Measurements from ENCODE around the gene CACNA1D.

CACNA1D gene

GRCh38 chr3:53545996-53546359 lies 51.6 kb downstream of the CACNA1D start:
- DNase-seq (ENCODE audit: low spot score), result no peak
- TF ChIP-seq CTCF (IDR thresholded peaks at IDR 0.05; ENCODE audit: borderline replicate concordance, control extremely low read depth, extremely low read depth, insufficient read depth, missing control alignments), result no peak
- in situ Hi-C loops (cut with MboI; ENCODE audit: low sequenced_read_pairs, unreplicated experiment), result no loop called here

- no peak for TF ChIP-seq CTCF (IDR thresholded peaks at IDR 0.05; ENCODE audit: borderline replicate concordance, control extremely low read depth, extremely low read depth, insufficient read depth, missing control alignments)
- no peak for DNase-seq (ENCODE audit: low spot score)
- in situ Hi-C loops (cut with MboI; ENCODE audit: low sequenced_read_pairs, unreplicated experiment), result no loop called here
These were observed 52.9 kb downstream of the CACNA1D start for GRCh38 chr3:53547327-53547726.

- TF ChIP-seq CTCF (IDR thresholded peaks at IDR 0.05; ENCODE audit: borderline replicate concordance, control extremely low read depth, extremely low read depth, insufficient read depth, missing control alignments), result no peak
- DNase-seq (ENCODE audit: low spot score), result no peak
- in situ Hi-C loops (cut with MboI; ENCODE audit: low sequenced_read_pairs, unreplicated experiment), result no loop called here
These were observed 55.7 kb downstream of the CACNA1D start for GRCh38 chr3:53550005-53550620.

- in situ Hi-C loops (cut with MboI; ENCODE audit: low sequenced_read_pairs, unreplicated experiment), result no loop called here
- no peak for DNase-seq (ENCODE audit: low spot score)
These were observed 56.9 kb downstream of the CACNA1D start for GRCh38 chr3:53551324-53551723.

GRCh38 chr3:53552730-53553129 lies 58.3 kb downstream of the CACNA1D start:
- TF ChIP-seq CTCF (IDR thresholded peaks at IDR 0.05; ENCODE audit: borderline replicate concordance, control extremely low read depth, extremely low read depth, insufficient read depth, missing control alignments), result no peak
- DNase-seq (ENCODE audit: low spot score), result no peak
- in situ Hi-C loops (cut with MboI; ENCODE audit: low sequenced_read_pairs, unreplicated experiment), result no loop called here

More at GRCh38 chr3:53551324-53551723, 56.9 kb downstream of the CACNA1D start:
- TF ChIP-seq CTCF (IDR thresholded peaks at IDR 0.05; ENCODE audit: borderline replicate concordance, control extremely low read depth, extremely low read depth, insufficient read depth, missing control alignments), result no peak

- in situ Hi-C loops (cut with MboI; ENCODE audit: low sequenced_read_pairs, unreplicated experiment), result no loop called here
- no peak for DNase-seq (ENCODE audit: low spot score)
- no peak for TF ChIP-seq CTCF (IDR thresholded peaks at IDR 0.05; ENCODE audit: borderline replicate concordance, control extremely low read depth, extremely low read depth, insufficient read depth, missing control alignments)
These were observed 58.8 kb downstream of the CACNA1D start for GRCh38 chr3:53553200-53553599.

Data from GM13976 (cell line).